Tibial artery (tissue), 4 donors: ENCODE measurements around the gene PFKM.
A peak's percentile ranks its signal among the peaks of the same experiment; 100 is the strongest.
"Not testable (repeated sequence)": the region's sequence is repeated elsewhere in the genome, so short reads cannot be mapped to it uniquely, and the experiment has no call there.

Experiments
- DNase-seq, 2 donors: peaks; one replicate each; pipeline ENCODE4 v3.0.0-alpha.2; 2019
- H3K27ac ChIP-seq, 2 donors: fragments of 200-600 bp; sonication (generic) in 1 of 2; 1 replicate in 1 of 2; 2 replicates in 1 of 2; pipeline ENCODE4 v1.5.1; 2018 to 2019; ENCODE audit warnings: mild to moderate bottlenecking in 1 of 2
- H3K27me3 ChIP-seq, 2 donors: fragments of 200-600 bp; sonication (generic) in 1 of 2; one replicate each; pipeline versions ENCODE4 v1.5.1 to v1.6.0; 2016 to 2019
- H3K36me3 ChIP-seq, 3 donors: fragments of 200-600 bp; sonication (generic) in 2 of 3; one replicate each; pipeline ENCODE4 v1.5.1; 2016 to 2019; ENCODE audit warnings: mild to moderate bottlenecking in 2 of 3
- H3K4me1 ChIP-seq, 4 donors: fragments of 200-600 bp; sonication (generic) in 2 of 4; 1 replicate in 3 of 4; 2 replicates in 1 of 4; pipeline ENCODE4 v1.5.1; 2016 to 2019
- H3K4me3 ChIP-seq, 2 donors: fragments of 200-600 bp; sonication (generic) in 1 of 2; 1 replicate in 1 of 2; 2 replicates in 1 of 2; pipeline ENCODE4 v1.5.1; 2018 to 2019; ENCODE audit warnings: mild to moderate bottlenecking in 2 of 2
- H3K9me3 ChIP-seq, 3 donors: fragments of 200-600 bp; sonication (generic) in 1 of 3; one replicate each; pipeline ENCODE4 v1.5.1; 2016 to 2019
- intact Hi-C: fragments of 100-400 bp; cut with DNase I; formaldehyde crosslinking; loops from one replicate; pipeline ENCODE4 v1.15.0; 2023; ENCODE audit warnings: low total_unique reads
- TF ChIP-seq, protein P1 (sequence below), 2 experiments: fragments of 200-600 bp in 1 of 2; fragments of 450-650 bp in 1 of 2; IDR thresholded peaks; one replicate each; pipeline ENCODE4 v1.5.1; 2017 to 2019; ENCODE audit warnings: antibody characterized with exemption in 2 of 2, mild to moderate bottlenecking in 1 of 2, moderate library complexity in 1 of 2

PFKM gene

DNA sequence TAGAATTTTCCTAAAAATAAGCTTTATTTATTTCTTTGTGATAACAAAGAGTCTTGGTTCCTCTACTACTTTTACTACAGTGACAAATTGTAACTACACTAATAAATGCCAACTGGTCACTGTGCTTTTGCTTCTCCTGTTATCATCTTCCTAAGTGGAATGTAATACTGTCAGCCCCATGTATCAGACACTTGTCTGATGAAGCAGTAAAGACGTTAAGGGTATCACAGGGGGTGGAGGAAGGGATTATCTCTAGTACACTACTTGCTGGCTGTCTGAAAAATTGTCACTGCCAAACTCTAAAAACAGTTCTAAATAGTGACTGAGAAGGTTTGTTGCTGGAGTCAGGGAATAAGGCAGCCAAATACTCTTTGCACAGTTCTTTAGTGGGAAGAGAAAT is 26.8 kb downstream of the PFKM start:
- no peak for DNase-seq
- H3K36me3 ChIP-seq: peaks cover 57 to 99% (median 82%) of the 10 kb centered on the region in 3 donors
- intact Hi-C loops: no loop called here

DNA sequence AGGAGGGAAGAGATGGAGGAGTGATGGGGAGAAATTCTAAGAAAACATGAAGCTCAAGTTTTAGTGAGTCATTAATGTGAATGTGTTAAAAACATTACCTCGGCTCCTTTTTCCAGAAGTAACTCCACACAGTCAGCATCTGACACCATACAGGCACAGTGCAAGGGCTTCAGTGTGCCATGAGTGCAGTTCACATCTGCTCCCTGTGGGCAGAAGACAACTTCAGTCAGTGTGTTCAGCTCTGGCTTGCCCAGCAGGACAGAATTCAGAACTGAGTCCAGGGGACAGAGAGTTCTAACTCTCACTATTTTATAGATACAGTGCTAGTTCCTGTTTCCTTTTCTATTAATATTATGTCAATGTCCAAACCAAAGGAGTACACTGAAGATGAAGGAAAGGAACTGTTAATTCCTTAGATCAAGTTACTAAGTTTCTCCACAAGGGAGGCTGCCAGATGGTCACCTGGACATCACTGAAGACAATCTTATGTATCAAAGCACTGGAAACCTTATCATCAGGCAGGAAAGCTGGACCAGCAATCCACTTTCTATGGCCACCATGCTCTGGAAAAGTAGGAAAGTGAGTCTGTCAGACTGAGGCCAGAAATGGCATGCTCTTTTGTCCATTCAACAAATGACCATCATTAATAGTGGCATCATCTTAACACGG is 32.1 kb downstream of the PFKM start:
- Histone ChIP-seq H3K36me3 (peaks cover 52 to 77% (median 56%) of the 10 kb centered on the region in 3 donors), H3K27ac (no peak overlapping the region), H3K4me3 (no peak overlapping the region), H3K4me1 (peaks cover 0 to 10% (median 5%) of the 10 kb centered on the region in 4 donors), H3K27me3 (no peaks in the 10 kb centered on the region), H3K9me3 (no peaks in the 10 kb centered on the region)
- no peak for DNase-seq
- intact Hi-C loops: no loop called here
- TF ChIP-seq, protein P1, sequence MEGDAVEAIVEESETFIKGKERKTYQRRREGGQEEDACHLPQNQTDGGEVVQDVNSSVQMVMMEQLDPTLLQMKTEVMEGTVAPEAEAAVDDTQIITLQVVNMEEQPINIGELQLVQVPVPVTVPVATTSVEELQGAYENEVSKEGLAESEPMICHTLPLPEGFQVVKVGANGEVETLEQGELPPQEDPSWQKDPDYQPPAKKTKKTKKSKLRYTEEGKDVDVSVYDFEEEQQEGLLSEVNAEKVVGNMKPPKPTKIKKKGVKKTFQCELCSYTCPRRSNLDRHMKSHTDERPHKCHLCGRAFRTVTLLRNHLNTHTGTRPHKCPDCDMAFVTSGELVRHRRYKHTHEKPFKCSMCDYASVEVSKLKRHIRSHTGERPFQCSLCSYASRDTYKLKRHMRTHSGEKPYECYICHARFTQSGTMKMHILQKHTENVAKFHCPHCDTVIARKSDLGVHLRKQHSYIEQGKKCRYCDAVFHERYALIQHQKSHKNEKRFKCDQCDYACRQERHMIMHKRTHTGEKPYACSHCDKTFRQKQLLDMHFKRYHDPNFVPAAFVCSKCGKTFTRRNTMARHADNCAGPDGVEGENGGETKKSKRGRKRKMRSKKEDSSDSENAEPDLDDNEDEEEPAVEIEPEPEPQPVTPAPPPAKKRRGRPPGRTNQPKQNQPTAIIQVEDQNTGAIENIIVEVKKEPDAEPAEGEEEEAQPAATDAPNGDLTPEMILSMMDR (IDR thresholded peaks at IDR 0.05): no peak

More for the DNA sequence above, 26.8 kb downstream of the PFKM start:
- Histone ChIP-seq H3K4me3 (no peak overlapping the region), H3K4me1 (peaks cover 0 to 4% (median 0%) of the 10 kb centered on the region in 4 donors), H3K27ac (no peak overlapping the region), H3K9me3 (no peaks in the 10 kb centered on the region), H3K27me3 (no peaks in the 10 kb centered on the region)
- TF ChIP-seq, protein P1 (IDR thresholded peaks at IDR 0.05): no peak

DNA sequence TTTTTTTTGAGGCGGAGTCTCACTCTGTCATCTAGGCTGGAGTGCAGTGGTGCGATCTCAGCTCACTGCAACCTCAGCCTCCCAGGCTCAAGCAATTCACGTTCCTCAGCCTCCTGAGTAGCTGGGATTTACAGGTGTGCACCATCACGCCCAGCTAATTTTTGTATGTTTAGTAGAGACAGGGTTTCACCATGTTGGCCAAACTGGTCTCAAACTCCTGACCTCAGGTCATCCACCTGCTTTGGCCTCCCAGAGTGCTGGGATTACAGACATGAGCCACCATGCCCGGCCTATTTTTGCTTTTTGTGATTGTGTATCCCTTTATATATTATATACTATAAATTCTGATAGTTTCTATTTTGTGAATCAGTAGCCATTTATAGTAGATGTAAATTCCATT is 36.6 kb downstream of the PFKM start:
- peaks cover 27 to 33% (median 27%) of the 10 kb centered on the region in 3 donors for H3K36me3 ChIP-seq
- intact Hi-C loops: loop anchor here (5.0 kb wide), 1 partner anchor 48 kb away; the partner anchor contains the start of gene SENP1
- DNase-seq, H3K4me3 ChIP-seq, H3K9me3 ChIP-seq, H3K27ac ChIP-seq, H3K27me3 ChIP-seq: not testable (repeated sequence)
- peaks cover 0 to 16% (median 12%) of the 10 kb centered on the region in 4 donors for H3K4me1 ChIP-seq

DNA sequence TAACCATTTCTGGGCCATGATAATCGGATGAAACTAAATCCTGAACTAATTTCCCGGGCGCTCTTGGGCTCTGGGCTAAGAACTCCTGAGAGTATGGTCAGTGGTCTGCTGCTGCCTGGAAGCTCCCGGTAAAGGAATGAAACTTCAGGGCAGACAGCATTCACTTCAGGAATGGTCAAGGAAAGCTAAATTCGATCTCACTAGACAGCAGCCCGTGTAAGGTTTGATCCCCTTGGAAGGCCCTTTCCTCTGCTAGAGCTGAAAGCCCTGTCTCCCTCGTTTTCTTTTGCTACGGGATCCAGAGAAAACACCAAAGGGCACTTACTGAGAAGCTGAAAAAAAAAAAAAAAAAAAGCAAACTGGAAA is 37.5 kb downstream of the PFKM start:
- Histone ChIP-seq H3K4me3 (peak overlapping the region; percentile 83 to 97), H3K9me3 (no peaks in the 10 kb centered on the region)
- intact Hi-C loops: loop anchor here (5.0 kb wide), 1 partner anchor 49 kb away; the partner anchor contains the start of gene SENP1

DNA sequence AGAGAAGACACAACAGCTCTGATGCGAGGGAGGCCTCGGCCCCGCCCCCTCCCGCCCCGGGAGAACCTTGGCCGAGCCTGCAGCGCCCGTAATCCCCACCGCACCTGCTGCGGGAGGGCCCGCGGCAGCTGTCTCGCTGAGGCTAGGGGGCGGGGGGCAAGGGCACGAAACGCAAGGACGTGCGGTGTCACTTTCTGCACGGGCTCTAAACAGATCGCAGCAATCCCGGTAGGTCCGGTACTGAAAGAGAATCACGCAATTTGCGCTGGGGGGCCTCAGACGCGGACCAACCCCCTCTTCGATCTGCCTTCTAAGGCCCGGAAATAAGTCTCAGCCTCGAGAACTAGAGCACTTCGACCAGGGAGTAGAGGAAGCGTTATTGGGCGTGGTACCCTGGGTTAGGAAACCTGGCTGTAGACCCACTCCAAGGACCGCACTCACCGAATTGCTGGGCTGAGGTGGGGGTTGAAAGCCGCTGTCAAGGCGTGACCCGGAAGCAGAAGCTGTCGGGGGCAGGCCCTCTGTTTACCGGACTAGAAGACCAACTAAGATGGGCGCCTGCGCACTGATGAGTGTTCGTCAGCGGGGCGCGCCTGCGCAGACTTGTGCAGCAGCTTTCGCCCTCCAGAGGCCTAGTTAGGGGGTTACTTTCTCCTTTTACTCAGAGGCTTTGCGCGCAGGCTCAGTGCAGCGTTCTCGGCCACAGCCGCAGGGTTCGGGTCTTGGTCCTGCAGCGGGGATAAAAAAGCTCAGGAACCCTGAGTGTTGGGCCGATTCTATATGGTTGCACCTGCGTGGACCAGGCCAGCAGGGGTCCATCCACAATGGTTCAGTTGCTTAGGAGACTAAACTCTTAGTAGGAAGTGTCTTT is 38.1 kb downstream of the PFKM start, which contains the start of gene ASB8:
ASB8 (minus strand) TSS at position 498 of the 871 bp plus-strand sequence. CDS start 4,019 bp downstream, outside the sequence.
- Histone ChIP-seq H3K4me1 (peaks cover 0 to 16% (median 12%) of the 10 kb centered on the region in 4 donors), H3K36me3 (peaks cover 12 to 18% (median 13%) of the 10 kb centered on the region in 3 donors), H3K4me3 (peak within 1 kb of the TSS; percentile 83 to 97), H3K27me3 (peaks cover 0 to 4% of the 10 kb centered on the region in 2 donors), H3K27ac (peak within 1 kb of the TSS; percentile 86 to 94), H3K9me3 (no peaks in the 10 kb centered on the region)
- intact Hi-C loops: loop anchor here (5.0 kb wide), 1 partner anchor 50 kb away; the partner anchor contains the start of gene SENP1
- DNase-seq: peak; percentile 99
- TF ChIP-seq, protein P1 (IDR thresholded peaks at IDR 0.05): peak; percentile 44 to 67

More for the DNA sequence above, 37.5 kb downstream of the PFKM start:
- no peak for DNase-seq
- no peaks in the 10 kb centered on the region for H3K27me3 ChIP-seq
- TF ChIP-seq, protein P1 (IDR thresholded peaks at IDR 0.05): no peak
- peak overlapping the region; percentile 86 to 94 for H3K27ac ChIP-seq
- peaks cover 18 to 24% (median 18%) of the 10 kb centered on the region in 3 donors for H3K36me3 ChIP-seq
- peaks cover 0 to 16% (median 12%) of the 10 kb centered on the region in 4 donors for H3K4me1 ChIP-seq
